Ramos (cell line): ENCODE results near the gene HYKK.
"Not testable (repeated sequence)": the region's sequence is repeated elsewhere in the genome, so short reads cannot be mapped to it uniquely, and the experiment has no call there.

ENCODE experiments used
- in situ Hi-C: fragments of 300-500 bp; cut with MboI; formaldehyde crosslinking; loops from one replicate; pipeline ENCODE4 v1.14.3; 2022; ENCODE audit warnings: low sequenced_read_pairs; ENCODE audit not compliant: unreplicated experiment

The HYKK gene

DNA sequence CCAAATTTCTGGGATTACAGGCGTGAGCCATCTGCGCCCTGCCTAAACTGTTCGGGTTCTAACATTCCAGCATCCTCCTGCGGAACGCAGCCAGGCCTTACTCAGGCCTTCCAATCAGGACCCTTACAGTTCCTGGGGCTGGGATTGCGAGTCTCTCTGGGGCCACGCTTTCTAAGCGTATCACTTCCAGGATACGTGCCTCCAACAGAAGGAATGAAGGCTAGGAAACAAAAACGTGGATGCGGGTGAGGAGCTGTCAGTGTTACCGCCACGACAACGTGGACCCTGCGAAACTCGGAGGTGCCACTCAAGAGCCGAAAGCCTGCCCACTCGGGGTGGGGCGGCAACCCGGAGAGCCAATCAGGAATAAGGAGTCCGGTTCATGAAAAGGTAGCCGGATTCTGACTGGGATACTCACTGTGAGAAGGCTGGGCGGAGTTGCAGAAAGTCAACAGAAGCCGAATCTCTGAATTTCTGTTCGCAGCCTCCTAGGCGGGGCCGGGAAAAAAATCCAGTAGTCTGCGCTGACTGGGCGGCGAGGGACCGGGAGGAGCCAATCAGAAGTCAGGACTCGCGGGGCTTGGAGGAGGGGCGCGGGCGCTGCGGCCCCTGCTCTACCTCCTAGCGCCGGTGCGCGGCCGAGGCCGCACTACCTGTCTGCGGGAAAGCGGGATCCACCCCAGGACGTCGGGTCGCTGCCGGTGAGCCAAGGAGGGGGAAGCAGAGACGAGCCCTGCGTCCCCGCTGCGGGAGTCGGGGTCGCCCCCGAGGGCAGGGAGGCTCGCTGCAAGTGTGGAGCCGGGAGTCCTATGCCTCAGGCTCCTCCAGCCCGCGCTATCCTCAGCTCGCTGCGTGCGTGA lies at the start of gene HYKK:
TSS of gene HYKK (plus strand) at position 607 of the 860 bp plus-strand sequence. CDS start 5,512 bp downstream, outside the sequence.
- in situ Hi-C loops = no loop called here

- in situ Hi-C loops = no loop called here
Observed at GRCh38 chr15:78460737-78461136, 46.6 kb upstream of the HYKK start.

DNA sequence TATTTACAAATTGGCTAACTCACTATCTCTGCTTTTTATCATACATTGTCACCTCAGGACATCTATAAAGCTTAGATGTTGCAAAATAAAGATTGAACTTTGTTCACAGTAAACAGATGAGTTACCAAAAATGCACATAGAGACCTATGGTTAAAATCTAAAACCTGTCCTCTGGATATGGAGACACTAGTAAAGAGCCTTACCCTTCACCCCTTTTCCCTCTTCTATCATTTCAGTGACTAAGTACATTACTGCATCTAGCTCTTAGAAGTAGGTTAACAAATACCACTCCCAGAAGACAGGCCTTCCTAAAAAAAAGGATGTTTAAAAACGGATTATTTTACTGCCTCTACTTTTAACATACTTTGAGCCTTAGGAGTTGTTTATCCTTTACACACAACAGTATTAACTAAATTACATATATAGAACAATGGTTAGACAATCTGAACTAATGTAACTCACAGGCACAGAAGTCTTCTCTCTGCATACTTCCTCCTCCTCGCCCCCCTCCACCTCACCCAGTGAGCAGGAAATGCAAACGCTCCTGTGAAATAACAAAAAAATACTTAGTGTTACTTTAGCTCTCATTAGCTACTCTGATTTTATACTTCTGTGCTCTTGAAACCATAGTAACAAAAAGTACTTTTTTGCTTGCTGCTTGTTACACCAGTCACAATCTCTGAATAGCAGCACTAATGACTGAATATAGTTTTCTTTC lies 46.0 kb upstream of the HYKK start:
- in situ Hi-C loops = no loop called here

DNA sequence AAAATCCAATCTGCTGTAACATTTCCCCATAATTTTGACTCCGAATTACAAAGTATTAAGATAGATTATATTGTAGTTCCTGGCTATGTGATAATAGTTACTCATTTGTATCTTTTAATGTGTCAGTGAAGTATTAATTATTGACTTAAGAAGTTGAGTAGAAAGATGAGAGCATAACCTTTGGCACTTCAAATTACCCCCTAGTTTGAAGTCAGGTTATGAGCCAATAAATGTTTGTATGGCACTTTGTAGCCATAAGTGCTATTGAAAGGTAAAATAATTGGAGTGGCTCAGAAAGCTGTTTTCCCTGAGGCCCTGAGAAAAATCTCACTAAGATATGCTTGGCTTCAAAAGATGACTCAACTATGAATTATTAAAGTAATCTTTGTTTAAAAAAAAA lies 38.3 kb upstream of the HYKK start:
- in situ Hi-C loops = no loop called here

GRCh38 chr15:78477295-78477694 lies 30.1 kb upstream of the HYKK start:
- in situ Hi-C loops = no loop called here

GRCh38 chr15:78479650-78480049 lies 27.7 kb upstream of the HYKK start:
- in situ Hi-C loops = no loop called here

GRCh38 chr15:78481917-78482316 lies 25.5 kb upstream of the HYKK start:
- in situ Hi-C loops = no loop called here

GRCh38 chr15:78492872-78493271 lies 14.5 kb upstream of the HYKK start:
- in situ Hi-C loops = no loop called here

- in situ Hi-C loops = no loop called here
Observed at GRCh38 chr15:78501857-78502256, 5.5 kb upstream of the HYKK start.

GRCh38 chr15:78502641-78503040 lies 4.7 kb upstream of the HYKK start:
- in situ Hi-C loops = no loop called here

GRCh38 chr15:78507831-78508160 lies 419 bp downstream of the HYKK start:
- in situ Hi-C loops = no loop called here

- in situ Hi-C loops = no loop called here
Observed at GRCh38 chr15:78508272-78508671, 895 bp downstream of the HYKK start.

DNA sequence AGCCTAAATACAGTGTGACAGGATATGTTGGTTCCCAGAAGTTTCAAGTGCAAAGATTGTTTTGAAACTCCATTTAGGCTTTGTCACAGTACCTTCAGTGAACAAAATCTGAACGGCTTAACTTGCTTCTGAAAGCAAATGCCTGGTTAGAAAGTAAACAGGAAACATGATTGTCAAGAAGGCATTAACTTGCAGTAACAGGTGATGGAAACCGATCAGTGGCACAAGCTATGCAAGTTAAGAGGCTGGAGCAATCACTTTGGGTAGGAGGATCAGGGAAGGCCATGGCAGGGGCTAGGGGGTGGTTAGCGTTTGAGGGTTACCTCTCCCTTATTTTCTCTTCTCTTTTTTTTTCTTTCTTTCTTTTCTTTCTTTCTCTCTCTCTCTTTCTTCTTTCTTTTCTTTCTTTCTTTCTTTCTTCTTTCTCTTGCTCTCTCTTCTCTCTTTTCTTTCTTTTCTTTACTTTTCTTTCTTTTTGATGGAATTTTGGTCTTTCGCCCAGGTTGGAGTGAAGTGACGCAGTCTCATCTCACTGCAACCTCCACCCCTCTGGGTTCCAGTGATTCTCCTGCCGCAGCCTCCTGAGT lies 2.4 kb downstream of the HYKK start:
- in situ Hi-C loops = no loop called here

GRCh38 chr15:78520035-78520434 lies 12.7 kb downstream of the HYKK start:
- in situ Hi-C loops = not testable (repeated sequence)

DNA sequence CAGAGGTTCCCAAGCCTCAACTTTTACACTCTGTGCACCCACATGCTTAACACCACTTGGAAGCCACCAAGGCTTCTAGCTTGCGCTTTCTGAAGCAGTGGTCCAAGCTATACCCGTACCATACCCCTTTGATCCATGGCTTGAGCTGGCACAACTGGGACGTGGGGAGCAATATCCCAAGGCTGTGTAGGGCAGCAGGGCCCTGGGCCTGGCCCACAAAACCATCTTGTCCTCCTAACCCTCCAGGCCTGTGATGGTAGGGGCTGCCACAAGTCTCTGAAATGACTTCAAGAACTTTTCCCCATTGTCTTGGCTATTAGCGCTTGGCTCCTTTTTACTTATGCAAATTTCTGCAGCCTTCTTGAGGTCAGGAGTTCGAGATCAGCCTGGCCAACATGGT lies 16.9 kb downstream of the HYKK start:
- in situ Hi-C loops = no loop called here

GRCh38 chr15:78527325-78527724 lies 19.9 kb downstream of the HYKK start:
- in situ Hi-C loops = no loop called here

DNA sequence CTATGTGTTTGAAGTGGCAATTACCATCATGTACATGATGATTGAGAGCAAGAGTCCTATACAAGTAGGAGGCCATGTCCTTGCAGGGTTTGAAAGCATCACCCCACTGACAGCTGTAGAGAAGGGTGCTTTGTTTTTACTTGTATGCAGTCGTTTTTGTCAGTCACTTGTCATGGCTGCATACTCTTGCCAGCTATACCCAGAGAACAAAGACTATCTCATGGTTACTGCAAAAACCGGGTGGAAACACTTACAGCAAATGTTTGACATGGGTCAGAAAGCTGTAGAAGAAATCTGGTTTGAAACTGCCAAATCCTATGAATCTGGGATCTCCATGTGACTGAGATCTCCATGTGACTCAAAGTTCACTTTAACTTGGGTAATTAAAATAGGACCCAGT lies 26.0 kb downstream of the HYKK start:
- in situ Hi-C loops = no loop called here

GRCh38 chr15:78536134-78536533 lies 28.8 kb downstream of the HYKK start:
- in situ Hi-C loops = no loop called here

GRCh38 chr15:78537266-78537905 lies 30.0 kb downstream of the HYKK start:
- in situ Hi-C loops = no loop called here

DNA sequence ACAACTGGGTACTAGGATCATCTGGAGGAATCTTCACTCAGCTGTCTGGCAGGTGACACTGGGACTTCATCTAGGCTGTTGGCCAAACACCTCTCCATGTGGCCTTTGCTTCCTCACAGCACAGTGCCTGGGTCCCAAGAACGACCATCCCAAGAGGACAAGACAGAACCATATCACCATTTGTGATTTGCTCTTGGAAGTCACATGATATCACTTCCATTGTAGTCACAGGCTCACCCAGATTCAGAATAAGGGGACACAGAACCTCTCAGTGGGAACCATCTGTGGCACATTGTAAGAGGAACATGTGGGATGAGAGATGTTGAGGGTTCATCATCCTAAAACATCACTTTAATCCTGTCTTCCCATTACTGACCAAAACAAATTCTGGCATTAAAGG lies 31.0 kb downstream of the HYKK start:
- in situ Hi-C loops = no loop called here
